Measurements from ENCODE around the gene PCCB.

DNA sequence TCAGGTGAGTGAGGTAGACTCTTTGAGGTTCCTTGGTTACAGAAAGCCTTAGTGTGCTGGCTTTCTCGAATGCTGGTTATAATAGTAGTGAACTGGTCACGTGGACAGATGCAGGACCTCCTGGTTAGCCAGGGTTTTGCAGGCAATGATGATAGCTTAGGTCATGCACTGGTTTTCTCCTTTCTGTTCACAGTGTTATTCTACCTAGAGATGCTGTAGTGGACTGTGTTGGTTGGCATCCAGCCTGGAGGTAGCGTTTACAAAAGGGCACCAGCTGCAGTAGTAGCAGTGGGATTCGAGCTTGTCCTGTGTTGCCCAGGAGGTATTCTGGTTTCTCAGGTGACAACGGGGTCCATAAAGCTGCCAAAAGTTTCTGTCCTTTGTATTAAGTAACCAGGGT lies 27.0 kb downstream of the PCCB start:
- TF ChIP-seq POLR2AphosphoS5 (IDR thresholded peaks at IDR 0.05; ENCODE audit: borderline replicate concordance, low read depth, low read length) (no peak), EZH2 (IDR thresholded peaks at IDR 0.05) (no peak), FOXP2 (optimal IDR thresholded peaks at IDR 0.05; ENCODE audit: control extremely low read depth, extremely low read length, insufficient read depth) (no peak)
